Activated CD4-positive, alpha-beta T cell treated with anti-CD3 and anti-CD28 coated beads for 36 hours (primary cell): ENCODE results near the gene MELTF. TPM values are rescaled to one million over a fixed set of nuclear protein-coding genes. Genes with fewer than 3 reads are reported as not detected.

Experiments used
- ATAC-seq: fragments of 200-7000 bp; cut with Tn5 transposase; one replicate; pipeline ENCODE4 v1.10.0; 2021; ENCODE audit warnings: mild to moderate bottlenecking, moderate library complexity
- CTCF ChIA-PET: fragments of 350-600 bp; sonication (Branson Sonifier 250); formaldehyde crosslinking; loops from one replicate; lab custom pipeline; 2021; ENCODE audit warnings: antibody characterized with exemption; lab: Charles Lee
- POLR2A ChIA-PET: fragments of 350-600 bp; sonication (Branson Sonifier 250); formaldehyde crosslinking; loops from one replicate; lab custom pipeline; 2021; ENCODE audit warnings: antibody characterized with exemption, inconsistent platforms; lab: Charles Lee
- DNase-seq: peaks from one replicate; pipeline ENCODE4 v3.0.0-alpha.2; 2020
- H3K27ac Mint-ChIP-seq: one replicate; pipeline ENCODE4 v1.8.0; 2021; ENCODE audit warnings: mixed read lengths
- H3K27me3 Mint-ChIP-seq: one replicate; pipeline ENCODE4 v1.8.0; 2021; ENCODE audit warnings: mixed read lengths
- H3K36me3 Mint-ChIP-seq: one replicate; pipeline ENCODE4 v1.8.0; 2021; ENCODE audit warnings: low read depth, mixed read lengths
- H3K4me1 Mint-ChIP-seq: one replicate; pipeline ENCODE4 v1.8.0; 2021; ENCODE audit warnings: mixed read lengths
- H3K4me3 Mint-ChIP-seq: one replicate; pipeline ENCODE4 v1.8.0; 2021; ENCODE audit warnings: mild to moderate bottlenecking, moderate library complexity, mixed read lengths
- H3K9me3 Mint-ChIP-seq: one replicate; pipeline ENCODE4 v1.8.0; 2021; ENCODE audit warnings: low read depth, mixed read lengths
- intact Hi-C, 2 experiments: fragments of 100-400 bp; cut with DNase I in 1 of 2; cut with micrococcal nuclease in 1 of 2; formaldehyde crosslinking; loops; one replicate each; pipeline versions ENCODE4 v1.14.2 to v1.15.1; 2022 to 2024; cut with DNase I, micrococcal nuclease
- total RNA-seq, 2 experiments: library from RNA; stranded (reverse); gene quantifications; one replicate each; pipeline ENCODE4 v1.2.3, GENCODE V29; 2021

MELTF gene
- total RNA-seq, 2 experiments from 2014 or later: 3.7 to 4.3 TPM

DNA sequence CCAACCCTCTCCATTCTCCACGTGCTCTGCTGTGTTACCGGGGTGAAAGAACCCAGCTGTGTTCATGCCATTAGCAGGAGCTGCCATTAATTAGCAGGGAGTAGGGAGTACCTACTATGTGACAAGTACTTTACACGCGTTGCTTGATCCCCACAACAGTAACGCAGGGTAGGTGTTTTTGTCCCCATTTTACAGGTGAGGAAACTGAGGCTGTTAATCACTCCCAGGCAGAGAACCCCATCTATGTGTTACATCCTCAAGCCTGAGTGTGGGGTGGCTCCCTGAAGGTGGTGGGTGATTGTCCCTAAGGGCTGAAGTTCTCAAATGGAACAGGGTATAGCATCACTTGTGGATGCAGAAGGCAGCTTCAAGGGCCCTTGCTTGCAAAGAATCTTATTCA, 22.8 kb downstream of the MELTF start:
- Mint-ChIP-seq H3K9me3 (no peaks in the 10 kb centered on the region), H3K36me3 (no peaks in the 10 kb centered on the region), H3K4me3 (no peak overlapping the region), H3K27ac (no peak overlapping the region), H3K27me3 (no peaks in the 10 kb centered on the region), H3K4me1 (peaks cover 7% of the 10 kb centered on the region)
- ChIA-PET POLR2A (no interaction called here), CTCF (interaction anchor here (0.6 to 1.2 kb wide), 2 partner anchors 22 to 249 kb away, joined by 3 to 4 read pairs; partner anchors contain the start of gene MELTF)
- intact Hi-C loops: no loop called here
- ATAC-seq: no peak
- DNase-seq: no peak

DNA sequence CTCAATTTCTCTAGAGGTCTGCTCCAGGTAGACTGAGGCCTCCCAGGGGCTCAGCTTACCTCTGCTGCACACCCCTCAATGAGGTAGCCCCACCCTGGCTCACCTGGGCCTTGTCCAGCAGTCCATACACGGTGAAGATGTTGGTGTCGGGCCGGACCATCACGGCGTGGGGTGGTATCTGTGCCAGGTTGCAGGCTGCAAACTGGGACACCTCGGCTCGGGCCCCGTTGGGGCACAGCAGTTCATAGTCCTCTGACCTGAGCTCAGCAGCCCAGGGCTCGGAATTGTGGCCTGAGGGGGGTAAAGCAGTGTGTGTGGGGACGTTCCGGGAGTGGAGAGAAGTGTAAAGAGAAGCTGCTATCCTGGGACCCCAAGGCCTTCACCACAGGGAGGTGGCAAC, 23.2 kb downstream of the MELTF start:
- CTCF ChIA-PET: interaction anchor here (0.6 to 1.2 kb wide), 2 partner anchors 23 to 249 kb away, joined by 3 to 4 read pairs; partner anchors contain the start of gene MELTF
- DNase-seq: no peak
- no peaks in the 10 kb centered on the region for H3K9me3 Mint-ChIP-seq
- no peak overlapping the region for H3K27ac Mint-ChIP-seq
- H3K4me1 Mint-ChIP-seq: peaks cover 9% of the 10 kb centered on the region
- intact Hi-C loops: no loop called here
- no peak overlapping the region for H3K4me3 Mint-ChIP-seq
- H3K27me3 Mint-ChIP-seq: no peaks in the 10 kb centered on the region
- POLR2A ChIA-PET: no interaction called here
- H3K36me3 Mint-ChIP-seq: no peaks in the 10 kb centered on the region
- no peak for ATAC-seq

DNA sequence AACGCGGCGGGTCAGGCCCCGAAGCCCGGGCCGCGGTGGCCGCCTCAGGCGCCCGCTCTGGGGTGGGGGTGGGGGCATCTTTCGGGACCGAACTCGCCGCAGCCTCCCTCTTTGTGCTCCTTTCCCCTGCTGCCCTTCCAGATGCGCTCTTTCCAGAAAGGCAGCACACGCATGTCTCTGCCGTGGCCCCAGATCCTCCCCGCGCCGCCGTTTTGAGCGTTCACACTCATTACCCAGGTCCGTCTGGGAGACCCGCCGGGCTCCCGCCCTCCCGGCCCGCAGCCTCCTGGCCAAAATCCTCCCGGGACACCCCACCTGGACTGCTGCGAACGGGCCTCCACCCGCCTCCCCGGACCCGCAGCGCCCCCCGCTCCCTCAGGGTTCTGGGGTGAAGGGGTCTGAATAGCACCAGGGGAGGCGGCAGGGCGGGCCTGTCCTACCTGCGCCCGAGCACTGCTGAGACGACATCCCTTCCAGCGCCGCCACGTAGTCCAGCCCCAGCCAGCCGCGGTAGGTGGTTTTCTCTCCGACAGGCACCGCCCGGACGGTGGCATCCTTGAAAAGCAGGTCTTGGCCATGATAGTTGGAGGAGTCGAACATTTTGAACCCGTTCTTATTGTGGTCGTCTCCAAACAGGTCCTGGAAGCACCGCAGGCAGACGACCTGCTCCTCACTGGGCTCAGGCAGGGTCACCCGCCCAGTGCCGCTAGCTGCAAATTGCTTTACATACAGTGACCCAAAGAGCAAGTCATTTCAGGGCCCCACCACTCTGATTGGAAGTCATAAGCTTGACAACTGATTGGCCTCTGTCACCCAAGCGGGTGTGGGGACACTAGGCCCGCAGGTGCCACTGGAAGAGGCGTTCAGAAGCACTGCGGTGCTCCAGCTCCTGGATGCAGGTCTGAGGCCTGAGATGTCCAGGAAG, 25.9 kb downstream of the MELTF start:
- intact Hi-C loops: loop anchor here in 1 of 2 experiments (1.0 to 2.0 kb wide), 5 partner anchors 26 to 551 kb away; partner anchors contain the start of genes DLG1, MELTF and PIGZ
- peaks cover 9% of the 10 kb centered on the region for H3K4me1 Mint-ChIP-seq
- peak overlapping the region; percentile 77 for H3K27ac Mint-ChIP-seq
- H3K27me3 Mint-ChIP-seq: no peaks in the 10 kb centered on the region
- H3K4me3 Mint-ChIP-seq: peak overlapping the region; percentile 71
- DNase-seq (peak; percentile 62), ATAC-seq (peak; percentile 25)
- H3K36me3 Mint-ChIP-seq: no peaks in the 10 kb centered on the region
- POLR2A ChIA-PET: interaction anchor here (1.3 kb wide), 1 partner anchor 294 kb away, joined by 4 read pairs; the partner anchor contains the start of gene DLG1
- CTCF ChIA-PET: interaction anchor here (0.7 to 6.5 kb wide), 7 partner anchors 9 to 572 kb away, joined by 3 to 29 read pairs (median 3); partner anchors contain the start of gene MELTF
- H3K9me3 Mint-ChIP-seq: no peaks in the 10 kb centered on the region

DNA sequence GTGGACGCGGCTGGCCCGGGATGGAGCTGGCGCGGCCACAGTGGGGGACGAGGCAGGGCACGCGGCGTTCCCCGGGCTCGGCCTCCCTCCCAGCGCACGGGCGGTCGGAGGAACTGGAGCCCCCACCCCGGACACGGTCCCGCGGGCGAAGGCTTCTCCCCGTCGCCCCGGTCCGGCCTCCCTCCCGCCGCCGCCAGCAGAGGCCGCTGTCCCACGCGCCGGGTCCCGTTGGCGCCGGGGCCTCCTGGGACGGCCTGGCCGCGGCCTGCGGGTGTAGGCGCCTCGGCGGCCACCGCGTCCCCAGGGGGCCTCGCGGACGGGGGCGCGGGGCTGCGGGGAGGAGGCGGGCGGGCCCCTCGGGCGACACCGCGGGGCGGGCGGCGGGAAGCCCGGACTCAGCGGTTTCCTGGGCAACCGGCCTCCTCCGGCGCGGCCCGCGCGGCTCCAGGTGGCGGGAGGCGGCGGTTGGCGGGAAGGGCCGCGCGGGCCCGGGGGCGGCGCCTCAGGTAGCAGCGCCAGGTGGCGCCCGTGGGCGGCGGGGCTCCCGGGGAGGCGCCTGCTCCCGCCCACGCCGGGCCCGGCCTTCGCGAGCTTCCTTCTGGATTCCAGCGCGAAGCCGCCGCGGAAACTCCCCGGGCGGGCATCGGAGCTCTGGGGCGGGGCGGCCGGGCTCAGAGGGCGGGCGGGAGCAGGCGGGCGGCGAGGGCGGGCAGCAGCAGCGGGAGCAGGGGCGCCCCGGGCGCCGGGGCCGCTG, 26.7 kb downstream of the MELTF start:
- H3K4me3 Mint-ChIP-seq: peak overlapping the region; percentile 71
- intact Hi-C loops: loop anchor here (1.0 to 2.0 kb wide), 7 partner anchors 26 to 551 kb away; partner anchors contain the start of genes DLG1 (in 1 of the 2), MELTF (in 1 of the 2), NCBP2 (in 1 of the 2) and PIGZ (in 1 of the 2)
- H3K36me3 Mint-ChIP-seq: no peaks in the 10 kb centered on the region

DNA sequence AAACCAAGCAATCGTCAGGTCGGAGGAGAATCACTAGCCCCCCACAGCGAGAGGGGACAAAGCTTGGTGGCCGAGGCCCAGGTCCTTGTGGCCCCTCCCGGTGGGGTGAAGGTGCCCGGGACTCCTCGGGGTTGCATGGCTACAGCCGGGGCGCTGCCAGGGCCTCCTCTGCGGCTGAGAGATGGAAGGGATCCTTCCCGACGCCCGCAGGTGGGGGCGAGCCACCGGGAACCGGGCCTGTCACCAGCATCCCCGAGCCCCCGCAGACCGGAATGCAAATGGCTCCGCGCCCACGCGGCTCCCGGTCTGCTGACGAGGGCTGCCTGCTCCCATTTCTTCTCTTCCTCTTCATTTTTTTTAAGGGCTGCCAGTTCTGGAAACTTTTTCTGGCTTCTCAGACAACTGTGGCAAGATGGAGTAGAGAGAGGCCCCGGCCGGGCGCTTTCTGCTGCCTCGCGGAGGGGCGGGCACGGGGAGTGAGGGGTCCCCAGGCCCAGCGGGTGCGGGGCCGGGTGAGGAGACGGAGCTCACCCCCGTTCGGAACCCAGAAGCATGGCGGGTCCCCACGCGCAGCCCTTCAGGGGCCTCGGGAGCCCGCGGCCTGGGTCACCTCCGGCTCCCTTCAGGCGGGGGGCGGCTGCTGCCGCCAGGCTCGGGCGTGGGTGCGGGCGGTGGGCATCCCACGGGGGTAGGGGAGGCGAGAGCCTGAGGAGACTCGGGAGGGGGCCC, 27.5 kb downstream of the MELTF start:
- Mint-ChIP-seq H3K27me3 (no peaks in the 10 kb centered on the region), H3K9me3 (no peaks in the 10 kb centered on the region), H3K4me3 (peak overlapping the region; percentile 63), H3K27ac (peak overlapping the region; percentile 83), H3K36me3 (no peaks in the 10 kb centered on the region), H3K4me1 (peaks cover 9% of the 10 kb centered on the region)
- no peak for DNase-seq
- ChIA-PET POLR2A (no interaction called here), CTCF (interaction anchor here (1.0 to 6.5 kb wide), 3 partner anchors 9 to 185 kb away, joined by 4 to 29 read pairs (median 9); partner anchors contain the start of gene MELTF)
- intact Hi-C loops: loop anchor here (1.0 to 2.0 kb wide), 5 partner anchors 33 to 509 kb away; partner anchors contain the start of genes DLG1 (in 1 of the 2), NCBP2 (in 1 of the 2) and PIGZ (in 1 of the 2)
- ATAC-seq: peak; percentile 6

More for the DNA sequence above, 26.7 kb downstream of the MELTF start:
- ATAC-seq (peak; percentile 81), DNase-seq (peak; percentile 90)
- ChIA-PET POLR2A (interaction anchor here (1.3 kb wide), 1 partner anchor 295 kb away, joined by 4 read pairs; the partner anchor contains the start of gene DLG1), CTCF (interaction anchor here (0.7 to 6.5 kb wide), 6 partner anchors 10 to 573 kb away, joined by 3 to 29 read pairs (median 4); partner anchors contain the start of gene MELTF)
- H3K27me3 Mint-ChIP-seq: no peaks in the 10 kb centered on the region
- no peaks in the 10 kb centered on the region for H3K9me3 Mint-ChIP-seq
- no peak overlapping the region for H3K27ac Mint-ChIP-seq
- peaks cover 9% of the 10 kb centered on the region for H3K4me1 Mint-ChIP-seq

DNA sequence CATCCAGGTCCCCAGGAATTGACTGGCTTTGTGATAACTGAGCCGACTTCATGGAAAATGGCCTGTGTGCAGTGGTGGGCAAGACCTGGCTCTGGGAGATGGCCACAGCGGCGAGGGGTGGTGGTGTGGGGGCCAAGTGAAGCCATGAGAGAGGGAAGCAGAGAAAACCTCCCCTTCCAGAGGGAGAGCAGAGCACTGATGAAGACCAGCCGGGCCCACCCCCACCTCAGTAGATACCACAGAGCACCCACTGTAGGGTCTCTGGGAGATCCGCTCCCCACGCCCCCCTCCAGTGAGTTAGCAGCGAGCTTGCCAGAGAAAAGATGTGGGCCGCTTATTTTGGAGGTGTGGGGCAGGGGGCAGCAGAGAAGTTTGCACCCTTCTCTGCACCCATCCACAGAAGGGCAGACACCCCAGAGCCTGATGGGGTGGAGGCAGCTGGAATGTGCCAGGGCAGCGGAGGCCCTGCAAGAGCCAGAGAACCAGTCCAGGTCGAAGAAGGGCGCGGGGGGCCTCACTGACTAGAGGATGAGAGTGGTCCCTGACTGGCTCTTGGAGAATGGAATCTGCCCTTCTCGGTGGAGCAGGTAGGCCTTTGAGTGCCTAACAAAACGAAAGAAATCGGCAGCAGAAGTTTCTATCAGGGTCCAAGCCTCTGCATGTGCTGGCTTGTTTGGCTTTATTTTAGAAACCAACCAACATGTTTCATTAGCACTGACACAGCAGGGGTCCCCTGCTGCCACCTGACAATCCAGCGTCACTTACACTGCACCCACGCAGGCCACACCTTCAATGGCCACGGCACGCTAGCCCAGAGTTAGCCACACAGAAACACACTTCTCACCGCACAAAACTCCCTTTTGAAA, 28.3 kb downstream of the MELTF start:
- H3K36me3 Mint-ChIP-seq: no peaks in the 10 kb centered on the region
- intact Hi-C loops: no loop called here
- peak overlapping the region; percentile 63 for H3K4me3 Mint-ChIP-seq
- H3K27ac Mint-ChIP-seq: peak overlapping the region; percentile 83
- no peak for DNase-seq
- ChIA-PET CTCF (interaction anchor here (6.5 kb wide), 1 partner anchor 29 kb away, joined by 29 read pairs; the partner anchor contains the start of gene MELTF), POLR2A (no interaction called here)
- ATAC-seq: no peak
- H3K27me3 Mint-ChIP-seq: no peaks in the 10 kb centered on the region
- peaks cover 9% of the 10 kb centered on the region for H3K4me1 Mint-ChIP-seq
- no peaks in the 10 kb centered on the region for H3K9me3 Mint-ChIP-seq

DNA sequence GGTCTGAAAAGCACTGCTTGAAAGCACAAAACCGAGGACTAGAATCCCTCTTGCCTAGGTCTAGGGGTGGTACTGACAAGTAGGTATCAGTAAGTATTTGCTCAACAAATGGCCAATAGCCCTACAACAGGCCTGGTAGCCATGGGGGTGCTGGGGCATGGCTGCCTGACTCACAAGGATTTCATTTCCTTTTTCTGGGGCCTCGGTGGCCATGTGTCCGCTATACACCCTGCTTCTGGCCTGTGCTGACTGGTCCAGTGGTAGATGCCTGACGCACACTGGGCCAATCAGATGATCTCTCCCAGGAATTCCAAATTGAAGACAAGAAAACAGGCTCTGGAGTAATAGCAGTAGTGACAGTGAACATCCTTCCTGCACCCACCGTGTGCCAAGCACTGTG, 29.4 kb downstream of the MELTF start:
- H3K4me3 Mint-ChIP-seq: no peak overlapping the region
- CTCF ChIA-PET: interaction anchor here (0.6 to 6.5 kb wide), 2 partner anchors 30 to 75 kb away, joined by 3 to 29 read pairs; partner anchors contain the start of gene MELTF
- POLR2A ChIA-PET: no interaction called here
- no peaks in the 10 kb centered on the region for H3K36me3 Mint-ChIP-seq
- intact Hi-C loops: no loop called here
- no peaks in the 10 kb centered on the region for H3K9me3 Mint-ChIP-seq
- H3K27me3 Mint-ChIP-seq: no peaks in the 10 kb centered on the region
- no peak overlapping the region for H3K27ac Mint-ChIP-seq
- no peak for ATAC-seq
- peaks cover 9% of the 10 kb centered on the region for H3K4me1 Mint-ChIP-seq
- DNase-seq: no peak

DNA sequence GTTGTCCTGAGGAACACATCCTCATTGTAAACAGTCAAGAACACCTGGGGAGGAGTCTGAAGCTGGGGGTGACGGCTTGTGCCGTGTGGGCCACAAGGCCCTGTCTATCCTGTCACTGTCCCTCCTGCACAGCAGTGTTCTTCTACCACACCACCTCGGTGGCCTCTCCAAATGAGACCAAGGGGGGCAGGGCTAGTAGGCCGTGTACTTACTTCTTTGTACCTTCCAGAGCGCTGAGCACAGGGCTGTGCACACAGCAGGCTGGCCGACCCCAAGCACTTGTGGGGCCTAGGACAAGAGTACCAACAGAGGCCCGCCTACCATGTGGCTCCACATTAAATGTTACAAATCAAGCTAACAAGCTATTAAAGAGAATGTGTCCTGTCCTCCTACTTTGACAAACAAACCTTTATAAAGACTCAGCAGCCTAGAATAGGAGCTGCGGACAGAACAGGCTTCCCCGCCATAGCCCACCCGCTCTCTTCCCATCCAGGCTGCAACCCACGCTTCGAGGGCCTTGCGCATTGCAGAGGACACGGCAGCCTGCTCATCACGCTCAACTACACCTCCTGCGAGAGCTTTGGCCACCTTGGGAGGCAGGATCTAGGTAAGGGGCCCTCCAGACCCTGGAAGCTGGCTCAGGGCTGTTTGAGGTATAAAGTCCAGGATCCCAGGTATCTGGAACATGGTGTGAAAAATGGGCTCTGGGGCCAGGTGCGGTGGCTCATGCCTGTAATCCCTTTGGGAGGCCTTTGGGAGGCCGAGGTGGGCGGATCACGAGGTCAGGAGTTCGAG, 30.5 kb downstream of the MELTF start:
- H3K9me3 Mint-ChIP-seq: no peaks in the 10 kb centered on the region
- no peak for ATAC-seq
- ChIA-PET POLR2A (no interaction called here), CTCF (interaction anchor here (0.6 to 6.5 kb wide), 3 partner anchors 31 to 258 kb away, joined by 3 to 29 read pairs (median 4); partner anchors contain the start of gene MELTF)
- H3K4me1 Mint-ChIP-seq: peaks cover 6% of the 10 kb centered on the region
- H3K27me3 Mint-ChIP-seq: no peaks in the 10 kb centered on the region
- H3K4me3 Mint-ChIP-seq: no peak overlapping the region
- H3K27ac Mint-ChIP-seq: no peak overlapping the region
- intact Hi-C loops: no loop called here
- no peak for DNase-seq
- no peaks in the 10 kb centered on the region for H3K36me3 Mint-ChIP-seq

DNA sequence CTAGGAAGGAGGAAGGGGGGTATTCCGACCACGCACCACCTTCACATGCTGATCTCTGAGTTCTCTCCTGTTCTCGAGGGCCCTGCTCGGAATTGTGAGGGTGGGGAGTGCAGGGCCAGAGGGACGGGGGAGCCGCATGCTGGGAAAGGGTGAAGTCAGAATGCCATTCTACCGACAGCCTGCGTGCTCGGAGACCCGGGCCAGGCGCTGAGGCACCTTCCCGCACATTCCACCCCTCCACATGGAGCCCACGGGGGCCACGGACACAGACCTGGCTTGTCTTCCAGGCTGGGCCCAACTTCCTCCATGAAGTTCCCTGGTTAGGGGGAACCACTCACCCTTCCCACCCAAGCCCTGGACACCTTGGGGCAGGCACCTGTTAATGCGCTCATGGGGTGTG, 32.3 kb downstream of the MELTF start:
- CTCF ChIA-PET: interaction anchor here (0.7 to 1.4 kb wide), 2 partner anchors 191 to 304 kb away, joined by 3 read pairs; no protein-coding TSS in a partner anchor
- ATAC-seq: no peak
- POLR2A ChIA-PET: no interaction called here
- H3K9me3 Mint-ChIP-seq: no peaks in the 10 kb centered on the region
- H3K27me3 Mint-ChIP-seq: no peaks in the 10 kb centered on the region
- peaks cover 2% of the 10 kb centered on the region for H3K4me1 Mint-ChIP-seq
- no peaks in the 10 kb centered on the region for H3K36me3 Mint-ChIP-seq
- H3K4me3 Mint-ChIP-seq: no peak overlapping the region
- no peak overlapping the region for H3K27ac Mint-ChIP-seq
- DNase-seq: no peak
- intact Hi-C loops: no loop called here
